HG03571 (cell line): Measurements from ENCODE around the gene CNTFR.

Source experiments
- ATAC-seq: cut with Tn5 transposase; IDR thresholded peaks from one replicate; pipeline ENCODE4 v1.9.1; 2021; ENCODE audit not compliant: unreplicated experiment

Gene CNTFR

DNA sequence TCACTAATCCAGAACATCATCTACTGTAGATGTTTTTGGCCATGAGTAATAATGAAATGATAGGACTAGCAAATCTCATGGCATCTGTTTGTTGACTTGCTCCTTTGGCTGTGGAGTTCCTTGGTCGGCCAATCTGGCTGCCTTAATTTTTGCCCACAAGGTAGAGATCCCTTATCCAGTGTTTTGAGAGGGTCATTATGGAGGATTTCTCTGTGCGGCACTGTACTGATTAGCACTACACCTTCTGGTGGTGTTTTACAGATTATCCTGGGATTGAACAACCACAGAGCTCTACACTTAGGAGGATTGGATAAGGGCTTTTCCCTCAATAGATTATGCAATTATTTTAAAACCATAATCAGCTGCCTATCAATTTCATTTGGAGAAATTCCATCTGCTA lies 63.5 kb downstream of the CNTFR start:
- no peak for ATAC-seq

DNA sequence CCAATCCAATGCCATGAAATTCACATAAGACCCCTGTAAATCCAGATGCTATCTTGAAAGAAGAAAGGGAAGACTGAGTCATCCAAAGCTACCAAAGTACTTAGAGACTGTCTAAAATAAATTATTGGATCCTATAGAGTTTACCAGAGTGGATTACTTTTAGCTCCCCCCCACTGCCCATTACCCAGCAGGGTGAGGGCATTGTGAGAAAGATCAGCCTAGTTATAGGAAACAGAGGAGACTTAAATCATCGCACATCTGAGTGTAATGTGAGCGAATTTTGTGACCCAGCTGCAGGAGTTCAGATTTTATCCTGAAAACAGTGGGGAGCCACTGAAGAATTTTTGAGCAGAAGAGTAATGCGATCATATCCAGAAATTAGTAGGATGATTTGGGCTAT lies 65.2 kb downstream of the CNTFR start:
- no peak for ATAC-seq

DNA sequence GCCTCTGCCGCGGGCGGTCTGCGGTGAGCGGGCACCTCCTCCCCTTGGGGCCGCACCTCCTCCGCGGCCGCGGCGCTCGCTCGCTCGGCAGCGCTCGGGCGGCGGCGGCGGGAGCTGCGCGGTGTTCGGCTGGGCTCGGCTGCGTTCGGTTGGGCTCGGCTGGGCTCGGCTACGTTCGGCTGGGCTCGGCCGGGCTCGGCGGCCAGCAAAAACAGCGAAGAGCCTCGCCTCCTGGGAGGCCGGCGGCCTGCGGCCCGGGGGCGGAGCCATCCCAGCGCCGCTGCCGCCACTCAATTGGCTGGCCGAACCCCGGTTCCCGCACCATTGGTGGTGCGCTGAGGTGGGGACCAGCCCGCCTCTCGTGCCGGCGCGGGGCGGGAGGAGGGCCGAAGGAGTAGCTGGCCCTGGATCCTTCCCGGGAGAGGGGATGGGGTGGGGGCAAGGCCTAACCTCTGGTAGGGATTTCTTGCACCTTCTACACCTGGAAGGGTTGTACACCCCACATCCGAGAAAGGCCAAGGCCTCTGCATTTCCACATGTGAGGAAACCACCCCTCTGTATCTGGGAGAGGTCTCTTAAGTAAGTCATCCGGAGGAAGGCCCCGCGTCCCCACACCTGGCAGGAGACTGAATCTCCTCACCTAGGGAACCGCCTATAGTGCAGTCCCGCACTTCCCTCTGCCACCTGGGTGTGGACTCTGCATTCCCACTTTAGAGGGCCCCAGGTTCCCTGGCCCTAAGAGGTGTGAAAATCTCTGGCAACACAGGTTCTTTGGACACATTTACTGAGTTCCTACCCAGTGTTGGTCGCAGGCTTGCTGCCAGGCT lies 66.3 kb downstream of the CNTFR start, which contains the start of gene ENHO:
TSS of gene ENHO (minus strand) at position 20 of the 827 bp plus-strand sequence. CDS start 1,295 bp downstream, outside the sequence.
- peak; percentile 80 for ATAC-seq

DNA sequence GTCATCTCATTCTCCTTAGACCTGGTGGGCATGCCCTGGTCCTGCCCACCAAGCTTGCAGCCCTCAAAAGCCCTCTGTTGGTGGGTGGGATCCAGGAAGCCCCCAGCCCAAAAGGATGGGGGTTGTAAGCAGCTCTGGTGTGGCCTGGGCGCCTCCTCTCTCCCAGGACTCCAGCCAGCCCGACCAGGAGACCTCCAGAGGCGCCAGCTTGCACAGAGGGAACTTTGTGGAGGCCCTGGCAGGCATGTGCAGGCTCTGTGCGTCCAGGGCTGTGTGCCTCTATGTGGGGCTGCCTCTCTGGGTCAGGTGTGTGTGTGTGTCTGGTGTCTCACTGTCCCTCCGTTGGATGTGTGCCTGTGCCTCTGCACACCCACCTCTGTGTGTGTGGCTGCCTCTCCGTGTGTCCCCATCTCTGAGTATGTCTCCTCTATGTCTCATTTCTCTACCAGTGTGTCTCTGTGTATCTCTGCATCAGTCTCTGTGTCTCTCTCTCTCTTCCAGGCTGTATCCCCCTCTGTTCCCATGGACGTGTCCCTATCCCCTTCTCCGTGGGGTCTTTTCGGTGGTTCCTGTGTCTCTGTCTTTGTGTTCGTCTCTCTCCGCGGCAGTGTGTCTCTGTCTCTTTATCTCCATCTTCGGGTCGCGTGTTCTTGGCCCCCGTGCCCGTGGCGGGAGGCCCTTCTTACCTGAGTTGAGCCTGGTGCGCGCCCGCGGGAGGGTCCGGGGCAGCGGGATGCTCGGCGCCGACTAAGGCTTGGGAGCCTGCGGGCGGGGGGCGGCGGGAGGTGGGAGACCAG lies 67.2 kb downstream of the CNTFR start:
- ATAC-seq, result no peak

DNA sequence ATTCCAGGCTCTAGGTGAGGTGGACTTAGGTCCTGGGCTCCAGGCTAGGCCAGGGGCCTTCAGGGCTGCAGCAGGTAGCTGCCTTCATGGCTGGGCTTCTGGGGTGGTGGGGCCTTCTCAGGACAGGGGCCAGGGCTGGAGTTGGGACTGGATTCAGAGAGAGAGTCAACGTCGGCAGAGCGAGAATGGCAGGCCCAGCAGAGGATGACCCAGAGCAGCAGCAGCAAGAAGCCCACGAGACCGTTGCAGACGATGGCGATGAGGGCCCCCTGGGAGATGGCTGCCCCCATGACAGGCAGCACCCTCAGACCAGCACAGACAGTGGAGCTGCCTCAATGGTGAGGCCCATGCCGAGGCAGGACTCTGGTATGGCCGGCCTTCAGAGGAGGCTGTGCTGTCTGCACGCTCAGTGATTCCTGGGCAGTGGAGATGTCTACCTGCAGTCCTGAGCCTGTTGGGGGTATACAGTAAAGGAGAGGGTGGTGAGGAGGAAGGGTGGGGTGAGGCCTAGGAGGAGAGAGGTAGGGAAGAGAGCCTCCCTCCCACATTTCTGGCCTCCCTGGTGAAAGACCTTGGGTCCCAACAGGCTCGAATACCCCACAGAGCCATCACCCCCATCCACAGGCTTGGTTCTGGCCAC lies 68.0 kb downstream of the CNTFR start:
- ATAC-seq, result no peak

DNA sequence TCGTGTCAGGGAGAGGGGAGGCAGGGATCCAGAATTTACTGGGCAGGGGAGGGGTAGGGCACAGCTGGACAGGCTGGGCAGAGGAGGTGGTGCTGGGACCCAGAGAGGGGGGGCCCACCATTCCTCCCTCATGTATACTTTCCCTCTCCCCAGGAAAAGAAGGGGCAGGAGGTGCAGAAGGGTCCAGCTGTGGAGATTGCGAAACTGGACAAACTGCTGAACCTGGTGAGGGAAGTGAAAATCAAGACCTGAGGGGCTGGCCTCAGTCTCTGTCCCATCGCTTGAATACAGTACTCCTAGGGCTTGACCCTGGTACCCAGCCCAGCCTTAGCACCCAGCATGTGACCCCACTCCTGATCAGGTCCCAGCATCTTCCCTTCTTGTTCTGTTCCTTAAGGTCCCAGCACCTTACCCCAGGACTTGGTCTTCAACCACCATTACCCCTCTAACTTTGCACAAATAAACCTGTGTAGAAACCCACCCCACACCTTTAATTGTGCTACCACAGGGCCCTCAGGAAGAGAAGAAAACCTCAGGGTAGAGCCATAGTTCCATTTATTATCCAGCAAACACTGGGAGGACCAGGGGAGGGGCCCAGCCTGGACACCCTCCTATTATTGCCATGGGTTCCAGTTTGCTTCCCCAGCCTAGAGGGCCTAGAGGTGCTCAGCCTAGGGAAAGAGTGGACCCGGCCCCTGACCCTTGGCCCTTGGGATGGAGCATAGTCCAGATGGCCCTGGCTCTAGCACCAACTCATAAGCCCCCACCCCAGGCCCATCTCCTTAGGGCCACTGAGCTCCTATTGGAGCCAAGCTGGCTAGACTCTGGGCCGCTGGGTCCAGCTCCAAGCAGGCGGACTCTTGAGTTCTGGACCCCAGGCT lies 68.8 kb downstream of the CNTFR start:
- no peak for ATAC-seq

DNA sequence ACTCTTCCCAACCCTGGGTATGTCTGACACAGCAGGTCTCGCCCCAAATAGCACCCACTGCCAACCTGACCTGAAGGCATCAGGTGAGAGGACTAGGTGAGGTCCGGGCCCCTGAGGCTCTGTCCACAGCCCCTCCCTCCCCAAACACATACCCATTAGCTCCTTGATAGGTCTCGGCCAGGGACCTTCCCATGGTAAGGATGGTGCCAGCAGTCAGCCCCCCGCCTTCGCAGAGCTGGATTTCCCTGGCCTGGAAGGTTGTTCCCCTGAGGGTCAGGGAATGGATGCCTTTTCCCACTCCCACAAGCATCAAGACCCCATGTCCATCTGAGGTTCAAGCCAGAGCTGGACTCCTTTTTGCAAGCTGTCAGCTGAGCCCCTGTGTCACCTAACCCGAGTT lies 69.4 kb downstream of the CNTFR start:
- ATAC-seq, result no peak

DNA sequence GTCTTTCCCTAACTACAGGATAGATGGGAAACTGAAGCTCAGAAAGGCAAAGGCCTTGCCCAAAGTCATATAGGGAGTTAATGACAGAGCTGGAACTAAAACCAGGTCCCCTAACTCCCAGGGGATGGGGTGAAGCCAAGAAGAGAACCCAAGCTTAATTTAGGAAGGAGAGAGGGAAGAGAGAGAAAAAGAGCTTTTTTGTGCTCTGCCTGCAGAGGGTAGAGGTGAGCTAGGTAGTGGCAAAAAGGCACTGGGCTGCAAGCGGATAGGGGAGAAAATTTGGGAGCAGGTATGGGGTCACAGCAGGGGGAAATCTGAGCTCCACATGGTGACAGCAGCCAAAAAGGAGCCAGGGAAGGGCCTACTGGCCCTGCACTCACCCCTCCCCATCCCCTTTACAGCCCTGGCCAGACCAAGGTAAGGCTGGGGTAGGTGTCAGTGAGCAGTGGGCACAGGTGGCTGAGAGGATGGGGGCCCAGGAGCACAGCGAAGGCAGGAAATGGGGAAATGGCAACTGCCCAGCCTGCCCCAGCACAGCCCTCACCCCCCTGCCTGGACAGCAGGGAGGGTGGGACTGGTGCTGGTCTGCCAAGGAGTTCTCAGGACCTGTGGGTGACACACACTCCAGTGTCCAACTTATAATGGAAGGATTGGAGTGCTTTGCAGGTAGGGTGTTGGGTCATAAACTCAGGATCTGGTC lies 70.1 kb downstream of the CNTFR start:
- no peak for ATAC-seq

DNA sequence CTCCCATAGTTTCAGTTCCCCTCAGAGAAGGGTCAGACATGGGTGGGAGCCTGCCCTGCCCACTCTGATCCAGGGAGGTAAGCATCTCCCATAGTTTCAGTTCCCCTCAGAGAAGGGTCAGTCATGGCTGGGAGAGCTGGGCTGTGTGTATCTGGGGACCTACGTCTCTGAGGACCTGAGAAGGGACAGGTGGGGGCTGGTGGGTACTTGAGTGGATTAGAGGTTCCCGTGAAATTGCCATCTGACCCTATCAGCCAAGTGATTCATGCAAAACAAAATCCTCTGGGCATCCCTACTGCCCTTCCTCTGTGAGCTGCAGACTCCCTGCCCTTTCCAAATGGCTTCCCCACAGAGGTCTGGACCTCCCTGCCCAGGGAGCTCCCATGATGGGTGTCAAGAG lies 70.6 kb downstream of the CNTFR start:
- ATAC-seq, result no peak

DNA sequence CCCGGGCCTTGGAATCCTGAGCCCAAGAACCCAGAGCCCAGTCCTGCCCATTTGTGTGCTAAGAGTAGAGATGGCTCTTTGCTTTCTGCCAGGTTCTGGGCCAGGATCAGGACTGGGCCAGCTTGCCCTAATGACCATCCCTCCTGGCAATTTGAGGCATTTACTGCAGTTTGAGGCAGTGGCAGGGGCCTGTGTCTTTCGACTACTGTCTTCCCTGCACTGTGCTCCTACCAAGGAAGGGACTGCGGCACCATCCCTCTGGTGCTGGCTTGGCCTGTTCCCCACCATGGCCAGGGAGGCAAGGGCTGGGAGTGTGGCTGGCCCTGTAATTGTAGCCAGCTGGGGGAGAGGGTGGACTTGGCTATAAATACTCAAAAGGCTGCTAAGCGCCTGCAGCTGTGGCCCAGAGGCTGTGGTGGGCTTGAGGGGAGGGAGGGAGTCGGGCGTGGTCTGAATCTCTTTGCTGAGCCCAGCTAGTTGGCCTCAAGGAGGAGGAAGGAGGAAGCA lies 71.4 kb downstream of the CNTFR start:
- ATAC-seq, result no peak

DNA sequence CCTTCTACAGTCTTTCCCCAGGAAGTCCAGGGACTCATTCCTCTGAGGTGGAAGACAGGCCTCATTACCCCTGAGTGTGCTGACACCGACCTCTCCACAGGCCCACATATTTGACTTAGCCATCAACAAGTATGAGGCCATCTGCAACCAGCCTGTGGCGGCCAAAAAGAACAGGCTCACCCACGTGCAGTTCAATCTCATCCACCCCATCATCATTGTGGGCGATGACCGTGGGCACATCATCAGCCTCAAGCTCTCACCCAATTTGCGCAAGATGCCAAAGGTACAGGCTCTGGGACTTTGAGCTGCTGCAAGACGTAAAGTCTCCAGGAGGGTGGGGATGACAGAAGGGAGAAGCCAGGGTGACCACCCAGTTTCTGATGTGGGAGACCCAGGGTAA lies 72.3 kb downstream of the CNTFR start:
- no peak for ATAC-seq

DNA sequence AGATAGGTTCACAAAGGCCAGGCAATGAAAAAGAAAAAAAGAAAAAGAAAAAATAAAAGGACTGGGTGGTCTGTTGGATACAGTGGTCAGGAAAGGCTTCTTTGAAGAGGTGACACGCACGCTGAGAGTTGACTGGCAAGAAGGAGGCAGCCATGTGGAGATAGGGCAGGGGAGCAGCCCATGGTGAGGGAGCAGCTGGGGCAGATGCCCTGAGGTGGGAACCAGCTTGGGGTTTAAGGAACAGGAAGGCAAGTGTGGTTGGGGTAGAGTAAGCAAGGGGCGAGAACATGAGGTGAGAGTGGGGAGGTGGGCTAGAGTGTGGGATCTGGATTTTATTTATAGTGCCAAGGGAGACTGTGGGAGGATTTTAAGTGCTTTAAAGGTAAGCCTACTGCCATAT lies 73.6 kb downstream of the CNTFR start:
- no peak for ATAC-seq

DNA sequence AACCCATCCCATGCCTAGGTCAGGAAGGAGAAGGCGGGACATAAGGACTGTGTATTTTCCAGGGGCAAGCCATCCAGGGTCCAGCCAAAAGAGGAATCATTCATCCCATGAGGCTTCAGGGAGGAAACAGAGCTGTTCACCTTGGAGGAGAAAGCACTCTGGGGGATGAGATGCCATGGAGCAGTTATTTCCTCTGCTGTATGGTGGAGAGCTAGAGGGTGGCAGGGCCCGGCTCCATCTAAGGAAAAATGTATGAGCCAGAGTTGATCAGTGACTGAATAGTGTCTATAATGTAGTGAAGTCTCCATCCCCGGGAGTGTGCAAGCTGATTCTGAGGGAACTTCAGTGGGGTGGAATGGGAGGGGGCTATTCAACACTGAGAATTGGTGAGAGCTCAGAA lies 74.7 kb downstream of the CNTFR start:
- no peak for ATAC-seq

DNA sequence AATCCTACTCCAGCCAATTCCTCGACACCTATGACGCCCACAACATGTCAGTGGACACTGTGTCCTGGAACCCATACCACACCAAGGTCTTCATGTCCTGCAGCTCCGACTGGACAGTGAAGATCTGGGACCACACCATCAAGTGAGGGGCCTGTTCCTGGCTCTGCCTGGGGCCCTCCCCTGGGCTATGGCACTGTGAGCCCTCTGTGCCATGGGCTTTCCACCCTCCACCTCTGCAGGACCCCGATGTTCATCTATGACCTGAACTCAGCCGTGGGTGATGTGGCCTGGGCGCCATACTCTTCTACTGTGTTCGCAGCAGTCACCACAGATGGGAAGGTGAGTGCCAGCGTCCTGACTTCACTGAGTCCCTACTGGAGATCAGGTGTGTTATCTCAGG lies 75.1 kb downstream of the CNTFR start:
- ATAC-seq, result no peak

DNA sequence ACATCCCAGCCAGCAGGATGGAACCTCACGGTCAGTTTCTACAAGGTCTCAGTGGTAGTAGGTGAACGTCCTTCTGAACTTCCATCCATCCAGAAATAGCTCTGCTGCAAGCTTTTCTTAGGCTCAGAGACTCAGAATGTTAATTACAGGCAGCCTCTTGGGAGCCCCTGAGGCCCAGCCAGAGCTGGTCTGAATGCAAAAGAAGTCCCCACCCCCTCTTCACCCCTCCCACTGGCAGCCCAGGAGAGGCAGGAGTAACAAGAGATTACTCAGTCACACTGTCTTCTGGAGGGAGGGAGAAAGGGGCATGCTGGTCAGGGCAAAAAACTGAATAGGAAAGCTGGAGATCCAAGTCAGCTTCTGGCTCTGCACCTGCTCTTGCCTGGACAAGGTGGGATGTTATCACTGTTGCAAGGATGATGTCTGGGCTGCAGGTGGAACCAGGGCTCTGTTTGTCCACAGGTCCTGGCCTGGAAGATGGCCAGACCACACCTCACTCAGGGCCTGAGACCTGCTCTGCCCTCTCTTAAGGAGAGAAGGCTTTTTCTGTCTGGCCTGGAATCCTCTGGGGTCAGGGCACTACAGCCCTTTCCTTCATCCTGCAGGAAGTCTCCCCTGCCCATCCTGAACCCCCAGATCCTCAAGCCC lies 75.8 kb downstream of the CNTFR start:
- ATAC-seq, result no peak

DNA sequence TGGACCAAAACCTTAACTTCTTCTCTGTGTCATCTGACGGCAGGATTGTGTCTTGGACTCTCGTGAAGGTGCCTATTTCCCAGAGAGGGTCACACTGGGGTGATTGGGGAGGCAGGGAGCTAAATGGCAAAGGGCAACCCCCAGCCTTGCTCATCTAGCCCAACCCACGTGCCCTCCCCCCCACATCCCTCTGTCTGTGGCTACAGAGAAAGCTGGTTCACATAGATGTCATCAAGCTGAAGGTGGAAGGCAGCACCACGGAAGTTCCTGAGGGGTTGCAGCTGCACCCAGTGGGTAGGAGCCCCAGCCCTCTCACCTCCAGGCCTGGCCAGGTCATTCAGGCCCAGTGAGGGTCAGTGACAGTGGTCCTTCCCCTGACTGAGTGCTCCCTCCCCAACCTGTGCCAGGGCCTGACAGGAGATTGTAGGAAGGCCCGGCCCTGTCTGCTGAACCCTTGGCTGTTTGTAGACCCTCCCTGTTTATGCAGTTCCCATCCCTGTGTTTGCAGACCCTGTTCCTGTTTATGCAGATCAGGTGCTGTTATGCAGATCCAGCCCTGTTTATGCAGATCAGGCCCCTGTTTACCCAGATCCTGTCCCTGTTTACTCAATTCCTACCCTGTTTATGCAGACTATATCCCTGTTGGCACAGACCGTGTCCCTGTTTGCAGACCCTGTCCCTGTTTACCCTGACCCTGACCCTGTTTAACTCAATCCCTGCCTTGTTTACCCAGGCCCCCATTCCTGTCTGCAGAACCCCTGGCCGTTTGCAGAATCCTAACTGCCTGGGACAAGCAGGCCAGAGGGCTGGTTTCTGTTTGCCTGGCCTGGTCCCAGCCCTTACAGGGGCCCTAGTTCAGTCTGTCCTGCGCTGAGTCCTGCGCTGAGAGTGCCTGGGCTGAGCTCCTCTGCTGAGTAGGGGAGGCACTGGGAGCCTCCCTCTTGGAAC lies 77.1 kb downstream of the CNTFR start:
- ATAC-seq, result no peak

DNA sequence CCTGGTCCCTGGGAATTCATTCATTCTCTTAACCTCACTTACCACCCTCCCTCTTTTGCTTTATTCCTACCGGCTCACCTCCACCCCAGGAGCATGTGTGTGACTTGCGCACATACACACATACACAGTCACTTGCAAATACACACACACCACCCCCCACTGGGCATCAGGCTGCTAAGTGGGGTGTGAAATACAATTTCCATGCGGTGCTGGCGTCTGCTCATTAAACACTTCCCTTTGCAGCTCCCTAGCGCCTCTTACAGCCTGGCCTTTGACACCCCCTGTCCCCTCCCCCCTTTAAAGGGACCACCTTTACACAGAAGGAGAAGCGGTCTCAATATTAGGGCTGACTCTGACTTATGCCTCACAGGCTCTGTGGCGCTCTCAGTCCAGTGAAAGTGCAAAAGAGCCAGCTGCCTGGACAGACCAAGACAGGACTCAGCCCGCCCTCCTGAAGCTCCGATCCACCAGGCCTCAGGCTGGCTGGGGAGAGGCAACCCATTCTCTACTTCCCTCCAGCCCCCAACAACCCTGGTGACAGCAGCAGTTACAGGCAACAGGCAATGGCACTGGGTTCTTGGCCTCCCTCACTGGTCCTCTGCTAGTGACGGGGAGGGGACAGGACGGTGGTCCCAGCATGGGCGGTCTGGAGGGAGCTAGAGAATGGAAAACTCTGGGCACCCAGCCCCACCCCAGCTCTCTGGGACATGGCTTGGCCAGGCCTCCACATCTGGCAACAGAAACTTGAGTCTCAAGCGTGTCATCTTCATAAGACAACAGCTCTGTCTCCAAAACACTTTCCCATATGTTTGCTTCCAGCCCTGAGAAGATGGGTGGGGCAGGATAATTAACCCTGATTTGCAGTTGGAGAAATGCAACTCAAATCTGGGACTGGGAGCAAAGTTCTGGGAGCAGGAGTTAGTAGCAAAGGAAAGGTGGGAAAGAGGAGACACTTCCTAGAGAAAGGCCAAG lies 78.7 kb downstream of the CNTFR start:
- no peak for ATAC-seq
